ENCODE measurements around the gene INO80C.
"Not testable (repeated sequence)": the region's sequence is repeated elsewhere in the genome, so short reads cannot be mapped to it uniquely, and the experiment has no call there.

The INO80C gene

GRCh38 chr18:35457140-35457704 is 40.5 kb downstream of the INO80C start:
- DNase-seq: no peak

GRCh38 chr18:35455926-35456763 is 41.6 kb downstream of the INO80C start:
- no peak for DNase-seq

GRCh38 chr18:35454803-35455202 is 43.0 kb downstream of the INO80C start:
- no peak for DNase-seq

GRCh38 chr18:35453065-35453464 is 44.7 kb downstream of the INO80C start:
- not testable (repeated sequence) for DNase-seq

- DNase-seq: no peak
Observed at GRCh38 chr18:35451916-35452315, 45.8 kb downstream of the INO80C start.

GRCh38 chr18:35451032-35451431 is 46.7 kb downstream of the INO80C start:
- no peak for DNase-seq

- DNase-seq: no peak
Observed at GRCh38 chr18:35444636-35445035, 53.1 kb downstream of the INO80C start.

- DNase-seq: no peak
Observed at GRCh38 chr18:35443847-35444246, 53.9 kb downstream of the INO80C start.

- no peak for DNase-seq
Observed at GRCh38 chr18:35443434-35443833, 54.3 kb downstream of the INO80C start.

GRCh38 chr18:35442701-35443100 is 55.1 kb downstream of the INO80C start:
- DNase-seq: no peak

- DNase-seq: no peak
Observed at GRCh38 chr18:35441857-35442595, 55.7 kb downstream of the INO80C start.

- DNase-seq: peak; percentile 15
Observed at GRCh38 chr18:35438480-35439234, 59.1 kb downstream of the INO80C start.

- no peak for DNase-seq
Observed at GRCh38 chr18:35437836-35438235, 59.9 kb downstream of the INO80C start.

- no peak for DNase-seq
Observed at GRCh38 chr18:35436076-35436649, 61.6 kb downstream of the INO80C start.

- no peak for DNase-seq
Observed at GRCh38 chr18:35435401-35435800, 62.4 kb downstream of the INO80C start.

- no peak for DNase-seq
Observed at GRCh38 chr18:35432565-35433001, 65.2 kb downstream of the INO80C start.

GRCh38 chr18:35431374-35431741 is 66.4 kb downstream of the INO80C start:
- DNase-seq: no peak

GRCh38 chr18:35430721-35431373 is 66.9 kb downstream of the INO80C start:
- no peak for DNase-seq

- no peak for DNase-seq
Observed at GRCh38 chr18:35426786-35427185, 71.0 kb downstream of the INO80C start.

- DNase-seq: no peak
Observed at GRCh38 chr18:35424356-35424755, 73.4 kb downstream of the INO80C start.

- DNase-seq: no peak
Observed at GRCh38 chr18:35422237-35422636, 75.5 kb downstream of the INO80C start.

GRCh38 chr18:35418610-35419009 is 79.2 kb downstream of the INO80C start:
- DNase-seq: no peak
